ENCODE results near the gene SLC15A3.

SLC15A3 gene

GRCh38 chr11:60942970-60943565 lies 8.9 kb downstream of the SLC15A3 start:
- Histone ChIP-seq H3K4me1 (ENCODE audit: control insufficient read depth, low read length) (peaks cover 27% of the 10 kb centered on the region), H3K4me2 (ENCODE audit: low read length) (no peak overlapping the region), H3K79me2 (ENCODE audit: control insufficient read depth, low read length) (peaks cover 41% of the 10 kb centered on the region), H3F3A (ENCODE audit: control insufficient read depth, insufficient read depth) (no peaks in the 10 kb centered on the region), H3K4me3 (ENCODE audit: low read length) (no peak overlapping the region), H4K20me1 (ENCODE audit: control insufficient read depth, insufficient read depth, low read depth, low read length) (0 out of 2 replicates have a peak, but pooled peaks cover 7% of the 10 kb centered on the region), H3K27me3 (ENCODE audit: control insufficient read depth, low read length) (no peaks in the 10 kb centered on the region), H3K9me3 (ENCODE audit: control insufficient read depth, insufficient read depth, low read length) (no peaks in the 10 kb centered on the region), H3K36me3 (ENCODE audit: control insufficient read depth, low read length) (peaks cover 88% of the 10 kb centered on the region), H3K9me2 (replicated peaks; ENCODE audit: control insufficient read depth, low read length) (no peaks in the 10 kb centered on the region), H3K27ac (ENCODE audit: low read depth, low read length) (no peak overlapping the region)
- TF ChIP-seq EZH2phosphoT487 (IDR thresholded peaks at IDR 0.05; ENCODE audit: borderline replicate concordance, low read length), result no peak
- TF ChIP-seq, protein P1, sequence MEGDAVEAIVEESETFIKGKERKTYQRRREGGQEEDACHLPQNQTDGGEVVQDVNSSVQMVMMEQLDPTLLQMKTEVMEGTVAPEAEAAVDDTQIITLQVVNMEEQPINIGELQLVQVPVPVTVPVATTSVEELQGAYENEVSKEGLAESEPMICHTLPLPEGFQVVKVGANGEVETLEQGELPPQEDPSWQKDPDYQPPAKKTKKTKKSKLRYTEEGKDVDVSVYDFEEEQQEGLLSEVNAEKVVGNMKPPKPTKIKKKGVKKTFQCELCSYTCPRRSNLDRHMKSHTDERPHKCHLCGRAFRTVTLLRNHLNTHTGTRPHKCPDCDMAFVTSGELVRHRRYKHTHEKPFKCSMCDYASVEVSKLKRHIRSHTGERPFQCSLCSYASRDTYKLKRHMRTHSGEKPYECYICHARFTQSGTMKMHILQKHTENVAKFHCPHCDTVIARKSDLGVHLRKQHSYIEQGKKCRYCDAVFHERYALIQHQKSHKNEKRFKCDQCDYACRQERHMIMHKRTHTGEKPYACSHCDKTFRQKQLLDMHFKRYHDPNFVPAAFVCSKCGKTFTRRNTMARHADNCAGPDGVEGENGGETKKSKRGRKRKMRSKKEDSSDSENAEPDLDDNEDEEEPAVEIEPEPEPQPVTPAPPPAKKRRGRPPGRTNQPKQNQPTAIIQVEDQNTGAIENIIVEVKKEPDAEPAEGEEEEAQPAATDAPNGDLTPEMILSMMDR (IDR thresholded peaks at IDR 0.05; ENCODE audit: low read depth, low read length, poor library complexity, severe bottlenecking), result no peak

- no peaks in the 10 kb centered on the region for H3K9me2 ChIP-seq (replicated peaks; ENCODE audit: control insufficient read depth, low read length)
- H3K4me2 ChIP-seq (ENCODE audit: low read length), result peak overlapping the region; percentile 63
- H3K4me3 ChIP-seq (ENCODE audit: low read length), result 0 out of 2 replicates have a peak overlapping the region, but pooled peaks have one; percentile 25
- H3K9me3 ChIP-seq (ENCODE audit: control insufficient read depth, insufficient read depth, low read length), result no peaks in the 10 kb centered on the region
- peaks cover 27% of the 10 kb centered on the region for H3K4me1 ChIP-seq (ENCODE audit: control insufficient read depth, low read length)
- H3K79me2 ChIP-seq (ENCODE audit: control insufficient read depth, low read length), result peaks cover 33% of the 10 kb centered on the region
- 0 out of 2 replicates have a peak, but pooled peaks cover 7% of the 10 kb centered on the region for H4K20me1 ChIP-seq (ENCODE audit: control insufficient read depth, insufficient read depth, low read depth, low read length)
- peaks cover 81% of the 10 kb centered on the region for H3K36me3 ChIP-seq (ENCODE audit: control insufficient read depth, low read length)
- no peaks in the 10 kb centered on the region for H3K27me3 ChIP-seq (ENCODE audit: control insufficient read depth, low read length)
- TF ChIP-seq, protein P1 (IDR thresholded peaks at IDR 0.05; ENCODE audit: low read depth, low read length, poor library complexity, severe bottlenecking), result no peak
- no peak for TF ChIP-seq EZH2phosphoT487 (IDR thresholded peaks at IDR 0.05; ENCODE audit: borderline replicate concordance, low read length)
- H3F3A ChIP-seq (ENCODE audit: control insufficient read depth, insufficient read depth), result no peaks in the 10 kb centered on the region
- peak overlapping the region; percentile 24; the same call in 1 of the 2 replicates for H3K27ac ChIP-seq (ENCODE audit: low read depth, low read length)
Measured at GRCh38 chr11:60942219-60942618, 9.8 kb downstream of the SLC15A3 start.

- H3F3A ChIP-seq (ENCODE audit: control insufficient read depth, insufficient read depth), result no peaks in the 10 kb centered on the region
- 0 out of 2 replicates have a peak, but pooled peaks cover 7% of the 10 kb centered on the region for H4K20me1 ChIP-seq (ENCODE audit: control insufficient read depth, insufficient read depth, low read depth, low read length)
- H3K4me2 ChIP-seq (ENCODE audit: low read length), result peak overlapping the region; percentile 63
- H3K4me1 ChIP-seq (ENCODE audit: control insufficient read depth, low read length), result peaks cover 27% of the 10 kb centered on the region
- 0 out of 2 replicates have a peak overlapping the region, but pooled peaks have one; percentile 25 for H3K4me3 ChIP-seq (ENCODE audit: low read length)
- TF ChIP-seq, protein P1 (IDR thresholded peaks at IDR 0.05; ENCODE audit: low read depth, low read length, poor library complexity, severe bottlenecking), result no peak
- no peak for TF ChIP-seq EZH2phosphoT487 (IDR thresholded peaks at IDR 0.05; ENCODE audit: borderline replicate concordance, low read length)
- no peaks in the 10 kb centered on the region for H3K9me2 ChIP-seq (replicated peaks; ENCODE audit: control insufficient read depth, low read length)
- H3K9me3 ChIP-seq (ENCODE audit: control insufficient read depth, insufficient read depth, low read length), result no peaks in the 10 kb centered on the region
- H3K79me2 ChIP-seq (ENCODE audit: control insufficient read depth, low read length), result peaks cover 29% of the 10 kb centered on the region
- H3K27ac ChIP-seq (ENCODE audit: low read depth, low read length), result peak overlapping the region; percentile 24; the same call in 1 of the 2 replicates
- H3K27me3 ChIP-seq (ENCODE audit: control insufficient read depth, low read length), result no peaks in the 10 kb centered on the region
- H3K36me3 ChIP-seq (ENCODE audit: control insufficient read depth, low read length), result peaks cover 84% of the 10 kb centered on the region
Measured at GRCh38 chr11:60941371-60942119, 10.4 kb downstream of the SLC15A3 start.

Data from DOHH2 (cell line).